Hepatocyte (in vitro differentiated cells): ENCODE results near the gene CDA. TPM values are rescaled to one million over a fixed set of nuclear protein-coding genes. Genes with fewer than 3 reads are reported as not detected.

Experiments
- DNase-seq: peaks from one replicate; pipeline ENCODE4 v3.0.0-alpha.2; 2016; ENCODE audit warnings: low spot score
- H2AFZ ChIP-seq: fragments of 200-600 bp; sonication (generic); 2 replicates; pipeline ENCODE4 v1.6.0; 2016; ENCODE audit warnings: antibody characterized with exemption, mild to moderate bottlenecking
- H3K27ac ChIP-seq: fragments of 200-600 bp; sonication (generic); 2 replicates; pipeline ENCODE4 v1.5.1; 2016; ENCODE audit warnings: mild to moderate bottlenecking
- H3K27me3 ChIP-seq: fragments of 200-600 bp; sonication (generic); 2 replicates; pipeline ENCODE4 v1.6.1; 2016
- H3K36me3 ChIP-seq: fragments of 200-600 bp; sonication (generic); replicated peaks from 2 replicates; pipeline ENCODE4 v1.5.1; 2016; ENCODE audit warnings: low read depth; ENCODE audit not compliant: insufficient read depth
- H3K4me1 ChIP-seq: fragments of 200-600 bp; sonication (generic); 2 replicates; pipeline ENCODE4 v1.5.1; 2016; ENCODE audit warnings: mild to moderate bottlenecking, moderate library complexity; ENCODE audit not compliant: insufficient read depth
- H3K4me2 ChIP-seq: fragments of 200-600 bp; sonication (generic); 2 replicates; pipeline ENCODE4 v1.6.0; 2016
- H3K4me3 ChIP-seq: fragments of 200-600 bp; sonication (generic); 2 replicates; pipeline ENCODE4 v1.5.1; 2016; ENCODE audit warnings: mild to moderate bottlenecking
- H3K79me2 ChIP-seq: fragments of 200-600 bp; sonication (generic); 2 replicates; pipeline ENCODE4 v1.6.0; 2017; ENCODE audit warnings: mild to moderate bottlenecking
- H3K9me2 ChIP-seq: fragments of 200-600 bp; sonication (generic); replicated peaks from 2 replicates; pipeline ENCODE4 v1.6.0; 2017; ENCODE audit warnings: mild to moderate bottlenecking; ENCODE audit not compliant: insufficient read depth
- H3K9me3 ChIP-seq: fragments of 200-600 bp; sonication (generic); 2 replicates; pipeline ENCODE4 v1.5.1; 2016; ENCODE audit warnings: low read depth, mild to moderate bottlenecking
- H4K20me1 ChIP-seq: fragments of 200-600 bp; sonication (generic); 2 replicates; pipeline ENCODE4 v1.6.0; 2016; ENCODE audit warnings: mild to moderate bottlenecking; ENCODE audit not compliant: insufficient read depth, poor library complexity, severe bottlenecking
- CTCF ChIP-seq: fragments of 200-600 bp; sonication (generic); IDR thresholded peaks from 2 replicates; pipeline ENCODE4 v1.5.1; 2016; ENCODE audit warnings: antibody characterized with exemption, mild to moderate bottlenecking; ENCODE audit not compliant: poor library complexity
- EZH2 ChIP-seq: fragments of 200-600 bp; sonication (generic); IDR thresholded peaks from 2 replicates; pipeline ENCODE4 v1.6.1; 2016; ENCODE audit warnings: antibody characterized with exemption, mild to moderate bottlenecking, borderline replicate concordance
- EZH2phosphoT487 ChIP-seq: fragments of 200-600 bp; sonication (generic); IDR thresholded peaks from one replicate; pipeline ENCODE4 v1.6.1; 2018; ENCODE audit warnings: antibody characterized with exemption, mild to moderate bottlenecking, low read depth, moderate library complexity; ENCODE audit not compliant: unreplicated experiment, severe bottlenecking
- WGBS: methylation state at CpG from one replicate; pipeline ENCODE4 v1.1.6; 2016; ENCODE audit warnings: low lambda C conversion rate; ENCODE audit errors: missing lambda C conversion rate; 5-methylcytosine and 5-hydroxymethylcytosine counted together
- polyA plus RNA-seq: library from polyadenylated mRNA; unstranded; fragments of >200 nt; fragmentation: Nextera tagmentation; extraction: Ambion mirVana; gene quantifications from 2 replicates; pipeline ENCODE4 v1.2.1, GENCODE V29; 2016
- total RNA-seq: library from RNA; depleted of rRNA; stranded (reverse); fragments of >200 nt; gene quantifications from 2 replicates; pipeline ENCODE4 v1.2.3, GENCODE V29; 2014

Gene CDA
- total and polyA plus RNA-seq, 2 experiments from 2014 or later, result 2.1 TPM

GRCh38 chr1:20609541-20609940, 20.6 kb downstream of the CDA start:
- TF ChIP-seq EZH2, result no peak
- no peak for TF ChIP-seq CTCF
- TF ChIP-seq EZH2phosphoT487, result no peak

GRCh38 chr1:20610970-20611369, 22.1 kb downstream of the CDA start:
- Histone ChIP-seq H3K36me3 (no peaks in the 10 kb centered on the region), H2AFZ (no peak overlapping the region), H3K79me2 (no peaks in the 10 kb centered on the region), H3K9me2 (no peaks in the 10 kb centered on the region), H3K27me3 (no peaks in the 10 kb centered on the region), H3K4me1 (peaks cover 8% of the 10 kb centered on the region), H3K27ac (no peak overlapping the region), H3K4me3 (no peak overlapping the region), H3K9me3 (no peaks in the 10 kb centered on the region), H3K4me2 (no peak overlapping the region), H4K20me1 (no peaks in the 10 kb centered on the region)
- TF ChIP-seq EZH2phosphoT487 (no peak), EZH2 (no peak), CTCF (no peak)
- DNase-seq, result no peak
- WGBS, result 94% methylated on average over 2 of the region's 2 CpGs

More at GRCh38 chr1:20609541-20609940, 20.6 kb downstream of the CDA start:
- Histone ChIP-seq H3K27me3 (no peaks in the 10 kb centered on the region), H2AFZ (no peak overlapping the region), H4K20me1 (no peaks in the 10 kb centered on the region), H3K9me2 (no peaks in the 10 kb centered on the region), H3K4me1 (peaks cover 8% of the 10 kb centered on the region), H3K27ac (no peak overlapping the region), H3K36me3 (no peaks in the 10 kb centered on the region), H3K9me3 (no peaks in the 10 kb centered on the region), H3K4me2 (no peak overlapping the region), H3K4me3 (no peak overlapping the region), H3K79me2 (no peaks in the 10 kb centered on the region)
- no peak for DNase-seq
- WGBS, result 85% methylated on average over 6 of the region's 6 CpGs

DNA sequence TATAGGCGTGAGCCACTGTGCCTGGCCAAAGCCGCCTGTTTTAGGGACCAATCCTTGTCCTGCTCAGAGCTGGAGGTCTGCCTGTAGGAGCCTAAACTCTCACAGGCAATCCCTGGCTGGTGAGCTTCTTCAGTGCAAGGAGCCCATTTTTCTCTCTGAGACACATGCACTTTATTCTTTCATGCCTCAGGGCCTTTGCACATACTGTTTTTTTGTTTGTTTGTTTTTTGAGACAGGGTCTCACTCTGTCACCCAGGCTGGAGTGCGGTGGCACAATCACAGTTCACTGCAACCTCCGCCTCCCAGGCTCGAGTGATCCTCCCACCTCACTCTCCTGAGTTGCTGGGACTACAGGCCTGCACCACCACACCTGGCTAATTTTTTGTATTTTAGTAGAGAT, 22.8 kb downstream of the CDA start:
- no peaks in the 10 kb centered on the region for H4K20me1 ChIP-seq
- DNase-seq, result no peak
- H3K79me2 ChIP-seq, result no peaks in the 10 kb centered on the region
- 96% methylated on average over 5 of the region's 5 CpGs for WGBS
- H3K4me1 ChIP-seq, result peaks cover 8% of the 10 kb centered on the region
- H3K27ac ChIP-seq, result no peak overlapping the region
- H3K9me2 ChIP-seq, result no peaks in the 10 kb centered on the region
- TF ChIP-seq EZH2 (no peak), EZH2phosphoT487 (no peak), CTCF (no peak)
- H3K9me3 ChIP-seq, result no peaks in the 10 kb centered on the region
- no peak overlapping the region for H2AFZ ChIP-seq
- H3K4me3 ChIP-seq, result no peak overlapping the region
- no peaks in the 10 kb centered on the region for H3K36me3 ChIP-seq
- no peaks in the 10 kb centered on the region for H3K27me3 ChIP-seq
- H3K4me2 ChIP-seq, result no peak overlapping the region
